Transverse colon (tissue), 4 donors: ENCODE measurements around the gene NR1D2. TPM values are rescaled to one million over a fixed set of nuclear protein-coding genes. Genes with fewer than 3 reads are reported as not detected.

Source experiments
- DNase-seq: peaks from one replicate; pipeline ENCODE4 v3.0.0-alpha.2; 2019
- H3K27ac ChIP-seq, 4 donors: fragments of 200-600 bp; sonication (generic); 2 replicates each; pipeline ENCODE4 v1.5.1; 2016 to 2018; ENCODE audit warnings: inconsistent platforms in 4 of 4
- H3K27me3 ChIP-seq: fragments of 200-600 bp; sonication (generic); 2 replicates; pipeline ENCODE4 v1.5.1; 2017; ENCODE audit warnings: inconsistent platforms
- H3K36me3 ChIP-seq, 4 donors: fragments of 200-600 bp; sonication (generic); 2 replicates each; pipeline ENCODE4 v1.5.1; 2017 to 2019; ENCODE audit warnings: inconsistent platforms in 4 of 4
- H3K4me1 ChIP-seq, 4 donors: fragments of 200-600 bp; sonication (generic); 2 replicates each; pipeline ENCODE4 v1.5.1; 2017 to 2020; ENCODE audit warnings: inconsistent platforms in 4 of 4
- H3K4me3 ChIP-seq, 4 donors: fragments of 200-600 bp; sonication (generic); 1 replicate in 1 of 4; 2 replicates in 3 of 4; pipeline versions ENCODE4 v1.5.1 to v1.6.1; 2017 to 2019; ENCODE audit warnings: inconsistent platforms in 4 of 4
- H3K9me3 ChIP-seq, 2 donors: fragments of 200-600 bp; sonication (generic); 2 replicates each; pipeline ENCODE4 v1.5.1; 2017 to 2019; ENCODE audit warnings: inconsistent platforms in 2 of 2
- CTCF ChIP-seq, 5 experiments: fragments of 200-600 bp in 3 of 5; fragments of 450-650 bp in 2 of 5; sonication (generic) in 3 of 5; IDR thresholded peaks; 1 replicate in 2 of 5; 2 replicates in 3 of 5; pipeline ENCODE4 v1.5.1; 2016 to 2017; ENCODE audit warnings: antibody characterized with exemption in 5 of 5, inconsistent platforms in 3 of 5, mild to moderate bottlenecking in 2 of 5, moderate library complexity in 1 of 5
- EP300 ChIP-seq: sonication (generic); formaldehyde crosslinking; IDR thresholded peaks from one replicate; pipeline ENCODE4 v1.6.1; 2017; ENCODE audit warnings: antibody characterized with exemption, low read depth
- POLR2A ChIP-seq: fragments of 450-650 bp; IDR thresholded peaks from one replicate; pipeline ENCODE4 v1.6.1; 2016; ENCODE audit warnings: antibody characterized with exemption, mild to moderate bottlenecking, moderate library complexity
- POLR2AphosphoS5 ChIP-seq, 3 donors: sonication (generic); formaldehyde crosslinking; IDR thresholded peaks; one replicate each; pipeline ENCODE4 v1.6.1; 2016; ENCODE audit warnings: antibody characterized with exemption in 3 of 3
- WGBS, 2 donors: methylation state at CpG; one replicate each; pipeline ENCODE4 v1.1.5; 2018; ENCODE audit warnings: low coverage in 1 of 2; 5-methylcytosine and 5-hydroxymethylcytosine counted together
- in situ Hi-C, 4 donors: fragments of 200-750 bp; cut with MboI; loops; one replicate each; pipeline versions ENCODE4 v1.15.0 to v1.15.1; 2017; ENCODE audit warnings: low sequenced_read_pairs in 3 of 4, low pct_ligation_motif_present in 1 of 4, low pct_unique_long_range_greater_than_20kb in 1 of 4
- intact Hi-C: fragments of 100-400 bp; cut with DNase I; formaldehyde crosslinking; loops from one replicate; pipeline ENCODE4 v1.15.1; 2023; ENCODE audit warnings: low total_unique reads
- total RNA-seq, 4 donors: library from RNA; depleted of rRNA; stranded (reverse); fragments of >200 nt; gene quantifications; one replicate each; pipeline ENCODE4 v1.1.0, GENCODE V29; 2016

The NR1D2 gene
- total RNA-seq, 4 donors from 2014 or later: 21.9 to 34.8 (median 26.9) TPM

GRCh38 chr3:23971684-23972083, 26.6 kb downstream of the NR1D2 start:
- Histone ChIP-seq H3K4me3 (no peak overlapping the region), H3K9me3 (no peaks in the 10 kb centered on the region), H3K4me1 (no peaks in the 10 kb centered on the region), H3K36me3 (peaks cover 0 to 15% (median 6%) of the 10 kb centered on the region in 4 donors), H3K27me3 (no peaks in the 10 kb centered on the region), H3K27ac (no peak overlapping the region)
- WGBS, 2 donors: 97 to 100% methylated on average over 1 of the region's 1 CpG
- TF ChIP-seq EP300 (no peak), POLR2A (no peak)
- DNase-seq: no peak
- in situ Hi-C loops: no loop called here
- intact Hi-C loops: no loop called here

- intact Hi-C loops (no loop called here), in situ Hi-C loops (loop anchor here in 2 of 4 donors (25.0 kb wide), 2 partner anchors 261 to 711 kb away; no protein-coding TSS in a partner anchor)
- Histone ChIP-seq H3K27ac (no peak overlapping the region), H3K4me1 (peaks cover 0 to 6% (median 2%) of the 10 kb centered on the region in 4 donors), H3K36me3 (peaks cover 0 to 18% (median 1%) of the 10 kb centered on the region in 4 donors), H3K9me3 (no peaks in the 10 kb centered on the region), H3K27me3 (no peaks in the 10 kb centered on the region), H3K4me3 (no peak overlapping the region)
- no peak for TF ChIP-seq EP300
- TF ChIP-seq CTCF (IDR thresholded peaks at IDR 0.05): no peak
- TF ChIP-seq POLR2AphosphoS5 (IDR thresholded peaks at IDR 0.05): no peak
- no peak for TF ChIP-seq POLR2A
- DNase-seq: no peak
- WGBS, 2 donors: 80 to 83% methylated on average over 2 to 4 of the region's 4 CpGs
Measured at GRCh38 chr3:23976555-23976954, 31.5 kb downstream of the NR1D2 start.

- Histone ChIP-seq H3K27me3 (no peaks in the 10 kb centered on the region), H3K27ac (no peak overlapping the region), H3K4me1 (peaks cover 0 to 6% (median 2%) of the 10 kb centered on the region in 4 donors), H3K9me3 (no peaks in the 10 kb centered on the region), H3K4me3 (no peak overlapping the region), H3K36me3 (peaks cover 0 to 3% (median 1%) of the 10 kb centered on the region in 4 donors)
- in situ Hi-C loops (loop anchor here in 2 of 4 donors (25.0 kb wide), 2 partner anchors 258 to 708 kb away; no protein-coding TSS in a partner anchor), intact Hi-C loops (no loop called here)
- TF ChIP-seq EP300 (no peak), CTCF (IDR thresholded peaks at IDR 0.05) (no peak), POLR2A (no peak), POLR2AphosphoS5 (IDR thresholded peaks at IDR 0.05) (no peak)
- DNase-seq: no peak
Measured at GRCh38 chr3:23979569-23979968, 34.5 kb downstream of the NR1D2 start.

- TF ChIP-seq POLR2A (no peak), POLR2AphosphoS5 (IDR thresholded peaks at IDR 0.05) (no peak), CTCF (IDR thresholded peaks at IDR 0.05) (no peak), EP300 (no peak)
- Histone ChIP-seq H3K36me3 (peaks cover 0 to 3% (median 1%) of the 10 kb centered on the region in 4 donors), H3K4me1 (peaks cover 0 to 6% (median 2%) of the 10 kb centered on the region in 4 donors), H3K27me3 (no peaks in the 10 kb centered on the region), H3K4me3 (no peak overlapping the region), H3K27ac (no peak overlapping the region), H3K9me3 (no peaks in the 10 kb centered on the region)
- 91% methylated on average over 7 of the region's 7 CpGs; no CpG with 5 or more reads in 1 of the 2 donors for WGBS, 2 donors
- intact Hi-C loops (no loop called here), in situ Hi-C loops (loop anchor here in 2 of 4 donors (25.0 kb wide), 2 partner anchors 256 to 706 kb away; no protein-coding TSS in a partner anchor)
- no peak for DNase-seq
Measured at GRCh38 chr3:23981136-23981535, 36.0 kb downstream of the NR1D2 start.
